Measurements from ENCODE around the gene TRPV5.

The TRPV5 gene

GRCh38 chr7:142896151-142896550 lies 37.4 kb downstream of the TRPV5 start:
- TF ChIP-seq MAX (IDR thresholded peaks at IDR 0.05; ENCODE audit: low read depth, low read length) (no peak), CTCF (IDR thresholded peaks at IDR 0.05; ENCODE audit: low read depth, low read length) (no peak), POLR2A (IDR thresholded peaks at IDR 0.05; ENCODE audit: extremely low read depth, insufficient read length) (no peak), MYC (IDR thresholded peaks at IDR 0.05; ENCODE audit: low read depth, low read length) (no peak)
- DNase-seq (ENCODE audit: low read depth): no peak
- no peak overlapping the region for H3K4me3 ChIP-seq (ENCODE audit: low read depth, low read length)

- no peak overlapping the region for H3K4me3 ChIP-seq (ENCODE audit: low read depth, low read length)
- no peak for TF ChIP-seq POLR2A (IDR thresholded peaks at IDR 0.05; ENCODE audit: extremely low read depth, insufficient read length)
- TF ChIP-seq MAX (IDR thresholded peaks at IDR 0.05; ENCODE audit: low read depth, low read length): no peak
- TF ChIP-seq MYC (IDR thresholded peaks at IDR 0.05; ENCODE audit: low read depth, low read length): no peak
- TF ChIP-seq CTCF (IDR thresholded peaks at IDR 0.05; ENCODE audit: low read depth, low read length): no peak
- DNase-seq (ENCODE audit: low read depth): no peak
Measured at GRCh38 chr7:142894985-142895593, 38.5 kb downstream of the TRPV5 start.

GRCh38 chr7:142894112-142894984 lies 39.2 kb downstream of the TRPV5 start:
- H3K4me3 ChIP-seq (ENCODE audit: low read depth, low read length): no peak overlapping the region
- TF ChIP-seq POLR2A (IDR thresholded peaks at IDR 0.05; ENCODE audit: extremely low read depth, insufficient read length) (no peak), CTCF (IDR thresholded peaks at IDR 0.05; ENCODE audit: low read depth, low read length) (no peak), MAX (IDR thresholded peaks at IDR 0.05; ENCODE audit: low read depth, low read length) (no peak), MYC (IDR thresholded peaks at IDR 0.05; ENCODE audit: low read depth, low read length) (no peak)
- no peak for DNase-seq (ENCODE audit: low read depth)

- H3K4me3 ChIP-seq (ENCODE audit: low read depth, low read length): no peak overlapping the region
- TF ChIP-seq MAX (IDR thresholded peaks at IDR 0.05; ENCODE audit: low read depth, low read length): no peak
- DNase-seq (ENCODE audit: low read depth): no peak
Measured at GRCh38 chr7:142892951-142893350, 40.6 kb downstream of the TRPV5 start.

GRCh38 chr7:142891490-142892082 lies 42.0 kb downstream of the TRPV5 start:
- TF ChIP-seq CTCF (IDR thresholded peaks at IDR 0.05; ENCODE audit: low read depth, low read length) (no peak), POLR2A (IDR thresholded peaks at IDR 0.05; ENCODE audit: extremely low read depth, insufficient read length) (no peak), MYC (IDR thresholded peaks at IDR 0.05; ENCODE audit: low read depth, low read length) (no peak), MAX (IDR thresholded peaks at IDR 0.05; ENCODE audit: low read depth, low read length) (no peak)
- no peak overlapping the region for H3K4me3 ChIP-seq (ENCODE audit: low read depth, low read length)

More at GRCh38 chr7:142891490-142892082, 42.0 kb downstream of the TRPV5 start:
- no peak for DNase-seq (ENCODE audit: low read depth)

Data from NB4 (cell line).